HCT116 (cell line): ENCODE measurements around the gene QKI. TPM values are rescaled to one million over a fixed set of nuclear protein-coding genes. Genes with fewer than 3 reads are reported as not detected.

Experiments
- ATAC-seq: fragments of 200-7000 bp; cut with Tn5 transposase; 2 replicates; pipeline ENCODE4 v1.9.1; 2020; ENCODE audit warnings: mild to moderate bottlenecking, moderate library complexity
- BruUV-seq: library from RNA; stranded (reverse); fragments of 400-500 nt; replicated peaks from 2 replicates; lab custom pipeline; 2021; lab: Mats Ljungman, UMichigan
- CTCF ChIA-PET: fragments of 300-600 bp; sonication (Branson Sonifier 250); formaldehyde crosslinking; loops from one replicate; lab custom pipeline; 2021; ENCODE audit warnings: antibody characterized with exemption; lab: Charles Lee
- POLR2A ChIA-PET: fragments of 300-600, 350-600 bp; sonication (Branson Sonifier 250); formaldehyde crosslinking; loops from one replicate; lab custom pipeline; 2021; ENCODE audit warnings: antibody characterized with exemption; lab: Charles Lee
- RAD21 ChIA-PET, 2 experiments: fragments of 300-600 bp; sonication (Branson Sonifier 250); formaldehyde crosslinking; loops; one replicate each; lab custom pipeline; 2023; ENCODE audit warnings: low total read pairs in 2 of 2; ENCODE audit not compliant: uncharacterized antibody in 2 of 2, unreplicated experiment in 2 of 2, low non-redundant PET in 1 of 2; lab: Charles Lee
- DNase-seq: peaks from one replicate; pipeline ENCODE4 v3.0.0-alpha.2; 2010; ENCODE audit warnings: low read depth, low spot score
- H2AFZ ChIP-seq: fragments of 200-600 bp; shearing (Covaris generic), sonication (generic); 2 replicates; pipeline ENCODE4 v1.6.1; 2017; ENCODE audit warnings: low read depth, mixed run types, mixed read lengths, antibody characterized with exemption, low read length; ENCODE audit not compliant: poor library complexity, severe bottlenecking
- H3K27ac ChIP-seq: 2 replicates; pipeline ENCODE4 v1.5.1; 2012; ENCODE audit warnings: low read depth, low read length
- H3K27me3 ChIP-seq: fragments of 200-600 bp; sonication (generic); 2 replicates; pipeline ENCODE4 v1.6.1; 2016; ENCODE audit warnings: mixed run types, low read length, mixed read lengths; ENCODE audit not compliant: insufficient read depth
- H3K36me3 ChIP-seq, 2 experiments: fragments of 200-500 bp in 1 of 2; fragments of 200-600 bp in 1 of 2; sonication (Bioruptor generic) in 1 of 2; sonication (generic) in 1 of 2; 2 replicates each; pipeline versions ENCODE4 v1.5.1 to v1.6.1; 2014 to 2016; ENCODE audit warnings: low read length in 2 of 2, inconsistent platforms in 1 of 2, mixed read lengths in 1 of 2, mixed run types in 1 of 2; ENCODE audit not compliant: insufficient read depth in 2 of 2, control insufficient read depth in 1 of 2
- H3K4me1 ChIP-seq, 2 experiments: fragments of 200-600 bp in 1 of 2; sonication (generic) in 1 of 2; 2 replicates each; pipeline versions ENCODE4 v1.5.1 to v1.6.1; 2012 to 2017; ENCODE audit warnings: low read length in 2 of 2, inconsistent platforms in 1 of 2, mild to moderate bottlenecking in 1 of 2, mixed read lengths in 1 of 2, mixed run types in 1 of 2, moderate library complexity in 1 of 2; ENCODE audit not compliant: insufficient read depth in 2 of 2, control insufficient read depth in 1 of 2
- H3K4me2 ChIP-seq: fragments of 200-600 bp; sonication (generic); 2 replicates; pipeline ENCODE4 v1.6.1; 2017; ENCODE audit warnings: mixed run types, low read length, mixed read lengths
- H3K4me3 ChIP-seq, 2 experiments: fragments of 200-600 bp in 1 of 2; sonication (generic) in 1 of 2; replicated peaks in 1 of 2; 2 replicates each; pipeline ENCODE4 v1.5.1; 2011 to 2016; ENCODE audit warnings: low read length in 2 of 2, control low read depth in 1 of 2, low read depth in 1 of 2, mild to moderate bottlenecking in 1 of 2, mixed read lengths in 1 of 2, mixed run types in 1 of 2
- H3K79me2 ChIP-seq: fragments of 200-600 bp; sonication (generic); 2 replicates; pipeline ENCODE4 v1.6.1; 2017; ENCODE audit warnings: mild to moderate bottlenecking, mixed run types, low read length, moderate library complexity, mixed read lengths; ENCODE audit not compliant: insufficient read depth
- H3K9ac ChIP-seq: fragments of 200-600 bp; sonication (generic); 2 replicates; pipeline ENCODE4 v1.6.1; 2016; ENCODE audit warnings: low read length, mixed read lengths
- H3K9me2 ChIP-seq: fragments of 200-600 bp; sonication (generic), shearing (Covaris generic); 2 replicates; pipeline ENCODE4 v1.6.1; 2017; ENCODE audit warnings: mixed run types, mild to moderate bottlenecking, moderate library complexity; ENCODE audit not compliant: insufficient read depth
- H3K9me3 ChIP-seq, 2 experiments: fragments of 200-500 bp in 1 of 2; fragments of 200-600 bp in 1 of 2; sonication (Bioruptor generic) in 1 of 2; sonication (generic) in 1 of 2; 2 replicates each; pipeline ENCODE4 v1.6.1; 2014 to 2017; ENCODE audit warnings: low read length in 2 of 2, mixed read lengths in 2 of 2, inconsistent platforms in 1 of 2, low read depth in 1 of 2, mild to moderate bottlenecking in 1 of 2, mixed run types in 1 of 2, moderate library complexity in 1 of 2; ENCODE audit not compliant: control insufficient read depth in 1 of 2, insufficient read depth in 1 of 2
- H4K20me1 ChIP-seq: fragments of 200-600 bp; sonication (generic), shearing (Covaris generic); 2 replicates; pipeline ENCODE4 v1.6.1; 2017; ENCODE audit warnings: mixed run types, mild to moderate bottlenecking, moderate library complexity; ENCODE audit not compliant: insufficient read depth
- CEBPB ChIP-seq: IDR thresholded peaks from 2 replicates; pipeline ENCODE4 v1.6.1; 2012; ENCODE audit warnings: low read depth
- EGR1 ChIP-seq: IDR thresholded peaks from 2 replicates; pipeline ENCODE4 v1.6.1; 2012; ENCODE audit warnings: low read depth
- EZH2phosphoT487 ChIP-seq: fragments of 200-600 bp; IDR thresholded peaks from 2 replicates; pipeline ENCODE4 v1.6.1; 2018; ENCODE audit warnings: antibody characterized with exemption, borderline replicate concordance
- FOSL1 ChIP-seq: IDR thresholded peaks from 2 replicates; pipeline ENCODE4 v1.6.1; 2012; ENCODE audit warnings: low read depth
- JUND ChIP-seq: IDR thresholded peaks from 2 replicates; pipeline ENCODE4 v1.6.1; 2012
- MAX ChIP-seq: IDR thresholded peaks from 2 replicates; pipeline ENCODE4 v1.6.1; 2012
- POLR2A ChIP-seq: IDR thresholded peaks from 2 replicates; pipeline ENCODE4 v1.7.0; 2011; ENCODE audit warnings: borderline replicate concordance; ENCODE audit not compliant: insufficient read depth, insufficient read length; ENCODE audit errors: extremely low read depth
- SRF ChIP-seq: IDR thresholded peaks from 2 replicates; pipeline ENCODE4 v1.6.1; 2012; ENCODE audit warnings: low read depth
- TCF7L2 ChIP-seq: IDR thresholded peaks from 2 replicates; pipeline ENCODE4 v1.7.0; 2011; ENCODE audit warnings: borderline replicate concordance, inconsistent platforms; ENCODE audit not compliant: insufficient read depth, insufficient read length; ENCODE audit errors: extremely low read depth
- ZFX ChIP-seq: fragments of 450-650 bp; IDR thresholded peaks from 2 replicates; pipeline ENCODE4 v1.6.1; 2017
- ZNF274 ChIP-seq: fragments of 200-500 bp; sonication (Bioruptor generic); IDR thresholded peaks from 2 replicates; pipeline ENCODE4 v1.6.1; 2014; ENCODE audit warnings: mild to moderate bottlenecking, low read depth, low read length, inconsistent platforms
- intact Hi-C: fragments of 100-400 bp; cut with micrococcal nuclease; formaldehyde crosslinking; loops from 2 replicates; pipeline ENCODE4 v1.10.0; 2022
- total RNA-seq: library from RNA; stranded (reverse); gene quantifications from one replicate; pipeline ENCODE4 v1.2.1, GENCODE V29; 2021; ENCODE audit not compliant: unreplicated experiment

Gene QKI
- total RNA-seq, 1 experiment from 2014 or later, result 35.3 TPM

GRCh38 chr6:163395831-163396185, 18.7 kb upstream of the QKI start:
- DNase-seq, result no peak
- H3K27ac ChIP-seq, result no peak overlapping the region
- H4K20me1 ChIP-seq, result no peaks in the 10 kb centered on the region
- no peaks in the 10 kb centered on the region for H3K9me3 ChIP-seq
- no peak overlapping the region for H3K4me3 ChIP-seq
- no peak for TF ChIP-seq MAX
- no peak for TF ChIP-seq JUND
- TF ChIP-seq TCF7L2, result no peak
- no peak for TF ChIP-seq ZFX
- TF ChIP-seq FOSL1, result no peak
- TF ChIP-seq EZH2phosphoT487, result no peak
- no peak for TF ChIP-seq EGR1
- no peak for TF ChIP-seq ZNF274
- TF ChIP-seq POLR2A, result no peak
- TF ChIP-seq SRF, result no peak
- BruUV-seq, result no TSS peak
- POLR2A ChIA-PET, result no interaction called here
- RAD21 ChIA-PET, result no interaction called here
- intact Hi-C loops, result no loop called here
- H3K79me2 ChIP-seq, result no peaks in the 10 kb centered on the region
- no peaks in the 10 kb centered on the region for H3K36me3 ChIP-seq
- no peaks in the 10 kb centered on the region for H3K27me3 ChIP-seq
- H2AFZ ChIP-seq, result no peak overlapping the region
- CTCF ChIA-PET, result no interaction called here
- no peak for ATAC-seq
- H3K9me2 ChIP-seq, result no peaks in the 10 kb centered on the region
- peaks cover 5 to 27% of the 10 kb centered on the region in 2 experiments; a peak in 3 of 4 replicates for H3K4me1 ChIP-seq
- H3K9ac ChIP-seq, result no peak overlapping the region
- no peak overlapping the region for H3K4me2 ChIP-seq

- H3K4me3 ChIP-seq, result no peak overlapping the region
- ATAC-seq, result no peak
- ChIA-PET CTCF (no interaction called here), POLR2A (no interaction called here), RAD21 (interaction anchor here in 1 of 2 experiments (0.7 kb wide), 1 partner anchor 299 kb away, joined by 4 read pairs; no protein-coding TSS in a partner anchor)
- H3K27me3 ChIP-seq, result no peaks in the 10 kb centered on the region
- no peak overlapping the region for H3K4me2 ChIP-seq
- DNase-seq, result no peak
- no peaks in the 10 kb centered on the region for H4K20me1 ChIP-seq
- no TSS peak for BruUV-seq
- no peak overlapping the region for H3K9ac ChIP-seq
- peaks cover 5 to 16% of the 10 kb centered on the region in 2 experiments; a peak in 3 of 4 replicates for H3K4me1 ChIP-seq
- H3K36me3 ChIP-seq, result no peaks in the 10 kb centered on the region
- H3K9me3 ChIP-seq, result no peaks in the 10 kb centered on the region
- intact Hi-C loops, result no loop called here
- TF ChIP-seq CEBPB, result no peak
- H3K9me2 ChIP-seq, result no peaks in the 10 kb centered on the region
- H3K27ac ChIP-seq, result no peak overlapping the region
- no peaks in the 10 kb centered on the region for H3K79me2 ChIP-seq
- no peak overlapping the region for H2AFZ ChIP-seq
Observed at GRCh38 chr6:163397326-163397725, 17.2 kb upstream of the QKI start.
